GM12865 (cell line): ENCODE data around the gene HECA.

ENCODE experiments used
- DNase-seq: peaks from one replicate; pipeline ENCODE4 v3.0.0; 2010; ENCODE audit warnings: low read depth
- H3K4me3 ChIP-seq: 2 replicates; pipeline ENCODE4 v1.5.1; 2011; ENCODE audit warnings: mild to moderate bottlenecking, low read depth, low read length, control low read depth
- TF ChIP-seq, protein P1 (sequence below): IDR thresholded peaks from 2 replicates; pipeline ENCODE4 v1.5.1; 2011; ENCODE audit warnings: low read length, control low read depth, low read depth, inconsistent platforms; ENCODE audit not compliant: insufficient read depth; ENCODE audit errors: missing control alignments

The HECA gene

GRCh38 chr6:139172151-139172550 is 37.3 kb downstream of the HECA start:
- TF ChIP-seq, protein P1, sequence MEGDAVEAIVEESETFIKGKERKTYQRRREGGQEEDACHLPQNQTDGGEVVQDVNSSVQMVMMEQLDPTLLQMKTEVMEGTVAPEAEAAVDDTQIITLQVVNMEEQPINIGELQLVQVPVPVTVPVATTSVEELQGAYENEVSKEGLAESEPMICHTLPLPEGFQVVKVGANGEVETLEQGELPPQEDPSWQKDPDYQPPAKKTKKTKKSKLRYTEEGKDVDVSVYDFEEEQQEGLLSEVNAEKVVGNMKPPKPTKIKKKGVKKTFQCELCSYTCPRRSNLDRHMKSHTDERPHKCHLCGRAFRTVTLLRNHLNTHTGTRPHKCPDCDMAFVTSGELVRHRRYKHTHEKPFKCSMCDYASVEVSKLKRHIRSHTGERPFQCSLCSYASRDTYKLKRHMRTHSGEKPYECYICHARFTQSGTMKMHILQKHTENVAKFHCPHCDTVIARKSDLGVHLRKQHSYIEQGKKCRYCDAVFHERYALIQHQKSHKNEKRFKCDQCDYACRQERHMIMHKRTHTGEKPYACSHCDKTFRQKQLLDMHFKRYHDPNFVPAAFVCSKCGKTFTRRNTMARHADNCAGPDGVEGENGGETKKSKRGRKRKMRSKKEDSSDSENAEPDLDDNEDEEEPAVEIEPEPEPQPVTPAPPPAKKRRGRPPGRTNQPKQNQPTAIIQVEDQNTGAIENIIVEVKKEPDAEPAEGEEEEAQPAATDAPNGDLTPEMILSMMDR, result no peak
- no peak overlapping the region for H3K4me3 ChIP-seq
- no peak for DNase-seq

DNA sequence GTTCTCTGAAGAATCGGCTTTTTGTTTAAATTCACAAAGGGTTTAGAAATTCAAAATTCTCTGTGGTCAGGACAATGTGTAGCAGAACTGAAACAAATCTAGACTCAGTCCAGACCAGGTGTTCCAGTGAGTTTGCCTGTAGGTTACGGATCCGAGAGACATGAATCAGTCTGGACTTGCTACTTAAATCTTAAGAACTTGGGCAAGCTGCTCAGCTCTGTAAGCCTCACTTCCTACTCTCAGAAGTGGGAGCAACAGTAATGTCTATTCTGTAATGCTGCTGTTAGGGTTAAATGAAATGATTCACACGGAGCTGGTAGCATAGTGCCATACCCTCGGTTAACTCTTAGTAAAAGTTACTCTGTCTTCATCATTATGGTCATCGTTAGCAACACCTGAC is 37.7 kb downstream of the HECA start:
- TF ChIP-seq, protein P1, result no peak

GRCh38 chr6:139173172-139173571 is 38.3 kb downstream of the HECA start:
- DNase-seq, result peak; percentile 24
- no peak overlapping the region for H3K4me3 ChIP-seq
- TF ChIP-seq, protein P1, result no peak

More for the DNA sequence above, 37.7 kb downstream of the HECA start:
- DNase-seq, result no peak
- no peak overlapping the region for H3K4me3 ChIP-seq

GRCh38 chr6:139173822-139174221 is 38.9 kb downstream of the HECA start:
- TF ChIP-seq, protein P1, result no peak
- DNase-seq, result no peak
- no peak overlapping the region for H3K4me3 ChIP-seq

DNA sequence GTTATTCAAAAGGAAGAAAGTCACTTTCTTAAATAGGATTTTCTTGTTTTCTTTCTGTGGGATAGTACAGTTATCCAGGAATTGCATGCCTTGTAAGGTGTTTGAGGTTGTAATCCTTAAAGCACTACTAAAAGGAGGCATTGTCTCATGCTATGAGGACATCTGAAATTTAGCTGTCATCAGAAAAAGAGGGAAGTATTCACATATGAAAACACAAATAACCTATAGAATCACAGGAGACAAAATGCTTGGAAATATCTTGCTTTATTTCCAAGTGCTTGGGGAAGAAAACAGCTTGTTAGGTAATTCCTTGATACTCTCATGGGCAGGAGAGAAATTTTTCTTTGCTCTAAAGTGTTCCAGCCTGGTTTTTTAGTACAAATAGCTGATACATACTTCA is 40.1 kb downstream of the HECA start:
- DNase-seq, result no peak
- TF ChIP-seq, protein P1, result no peak

GRCh38 chr6:139175389-139175948 is 40.6 kb downstream of the HECA start:
- no peak overlapping the region for H3K4me3 ChIP-seq
- DNase-seq, result peak; percentile 20
- TF ChIP-seq, protein P1, result no peak

More for the DNA sequence above, 40.1 kb downstream of the HECA start:
- no peak overlapping the region for H3K4me3 ChIP-seq

- H3K4me3 ChIP-seq, result no peak overlapping the region
- TF ChIP-seq, protein P1, result no peak
- DNase-seq, result no peak
Observed at GRCh38 chr6:139181236-139181635, 46.4 kb downstream of the HECA start.
